Ecto neural progenitor cell (in vitro differentiated cells): ENCODE measurements around the gene NMRK1.

Experiments
- DNase-seq: peaks from one replicate; pipeline ENCODE4 v3.0.0-alpha.2; 2018; ENCODE audit warnings: low spot score

Gene NMRK1

GRCh38 chr9:75087824-75088645 is at the start of gene NMRK1, which contains the start of gene OSTF1:
Gene NMRK1 (minus strand): TSS chr9:75088155. CDS start chr9:75083115, 5,040 bp downstream.
Gene OSTF1 (plus strand): TSS chr9:75088514. CDS start chr9:75088693, 179 bp downstream.
- DNase-seq, result peak; percentile 95

- no peak for DNase-seq
Measured at GRCh38 chr9:75134495-75134894, 46.5 kb upstream of the NMRK1 start.

GRCh38 chr9:75133396-75133795 is 45.4 kb upstream of the NMRK1 start:
- DNase-seq, result no peak

- DNase-seq, result no peak
Measured at GRCh38 chr9:75132244-75132643, 44.3 kb upstream of the NMRK1 start.

- DNase-seq, result no peak
Measured at GRCh38 chr9:75131700-75132099, 43.7 kb upstream of the NMRK1 start.

- DNase-seq, result no peak
Measured at GRCh38 chr9:75130621-75131230, 42.8 kb upstream of the NMRK1 start.

- no peak for DNase-seq
Measured at GRCh38 chr9:75130172-75130571, 42.2 kb upstream of the NMRK1 start.

- no peak for DNase-seq
Measured at GRCh38 chr9:75128535-75128934, 40.6 kb upstream of the NMRK1 start.

- no peak for DNase-seq
Measured at GRCh38 chr9:75123696-75124095, 35.7 kb upstream of the NMRK1 start.

- DNase-seq, result no peak
Measured at GRCh38 chr9:75121914-75122558, 34.1 kb upstream of the NMRK1 start.

GRCh38 chr9:75120686-75121085 is 32.7 kb upstream of the NMRK1 start:
- no peak for DNase-seq

- DNase-seq, result no peak
Measured at GRCh38 chr9:75117564-75117963, 29.6 kb upstream of the NMRK1 start.

GRCh38 chr9:75116306-75116705 is 28.4 kb upstream of the NMRK1 start:
- no peak for DNase-seq

GRCh38 chr9:75112789-75113188 is 24.8 kb upstream of the NMRK1 start:
- no peak for DNase-seq

- no peak for DNase-seq
Measured at GRCh38 chr9:75111019-75111622, 23.2 kb upstream of the NMRK1 start.

GRCh38 chr9:75109210-75109839 is 21.4 kb upstream of the NMRK1 start:
- no peak for DNase-seq

GRCh38 chr9:75108571-75108970 is 20.6 kb upstream of the NMRK1 start:
- no peak for DNase-seq

- DNase-seq, result no peak
Measured at GRCh38 chr9:75106857-75107256, 18.9 kb upstream of the NMRK1 start.

- no peak for DNase-seq
Measured at GRCh38 chr9:75105841-75106240, 17.9 kb upstream of the NMRK1 start.

GRCh38 chr9:75105019-75105540 is 17.1 kb upstream of the NMRK1 start:
- no peak for DNase-seq

GRCh38 chr9:75104607-75105006 is 16.7 kb upstream of the NMRK1 start:
- DNase-seq, result no peak
